Measurements from ENCODE around the gene NSMCE1.
A peak's percentile ranks its signal among the peaks of the same experiment; 100 is the strongest.

NSMCE1 gene

GRCh38 chr16:27189335-27189972 lies 79.1 kb downstream of the NSMCE1 start:
- DNase-seq: no peak

DNA sequence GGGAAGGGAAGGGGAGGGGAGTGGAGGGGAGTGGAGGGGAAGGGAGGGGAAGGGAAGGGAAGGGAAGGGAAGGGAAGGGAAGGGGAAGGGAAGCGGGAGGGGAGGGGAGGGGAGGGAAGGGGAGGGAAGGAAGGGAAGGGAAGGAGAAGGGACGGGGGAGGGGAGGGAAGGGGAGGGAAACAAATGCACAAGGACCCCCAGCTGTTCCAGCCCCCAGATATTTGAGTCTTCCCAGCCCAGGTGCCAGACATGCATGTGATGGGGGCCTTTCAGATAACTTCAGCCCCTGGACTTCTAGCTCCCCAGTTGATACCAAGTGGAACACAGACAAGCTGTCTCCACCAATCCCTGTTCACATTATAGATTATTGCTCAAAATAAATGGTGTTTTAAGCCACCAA lies 79.9 kb downstream of the NSMCE1 start:
- DNase-seq: no peak

DNA sequence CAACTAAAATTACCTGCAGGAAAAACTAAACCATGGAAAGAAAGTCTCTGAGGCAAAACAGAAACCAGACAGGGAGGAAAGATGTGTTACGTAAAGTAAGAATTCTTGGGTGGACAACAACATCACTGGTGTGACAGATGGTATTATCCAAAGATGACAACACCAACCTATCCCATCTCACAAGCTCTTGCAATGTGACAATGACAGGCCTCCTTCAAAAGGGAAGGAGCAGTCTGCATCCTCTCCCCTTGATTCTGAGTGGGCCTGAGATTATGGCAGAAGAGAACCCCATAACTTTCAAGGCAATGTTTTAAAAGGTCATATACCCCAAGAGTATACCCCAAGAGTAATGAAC lies 82.8 kb downstream of the NSMCE1 start:
- no peak for DNase-seq

- DNase-seq: peak; percentile 6
These were observed 85.6 kb downstream of the NSMCE1 start for GRCh38 chr16:27182906-27183405.

DNA sequence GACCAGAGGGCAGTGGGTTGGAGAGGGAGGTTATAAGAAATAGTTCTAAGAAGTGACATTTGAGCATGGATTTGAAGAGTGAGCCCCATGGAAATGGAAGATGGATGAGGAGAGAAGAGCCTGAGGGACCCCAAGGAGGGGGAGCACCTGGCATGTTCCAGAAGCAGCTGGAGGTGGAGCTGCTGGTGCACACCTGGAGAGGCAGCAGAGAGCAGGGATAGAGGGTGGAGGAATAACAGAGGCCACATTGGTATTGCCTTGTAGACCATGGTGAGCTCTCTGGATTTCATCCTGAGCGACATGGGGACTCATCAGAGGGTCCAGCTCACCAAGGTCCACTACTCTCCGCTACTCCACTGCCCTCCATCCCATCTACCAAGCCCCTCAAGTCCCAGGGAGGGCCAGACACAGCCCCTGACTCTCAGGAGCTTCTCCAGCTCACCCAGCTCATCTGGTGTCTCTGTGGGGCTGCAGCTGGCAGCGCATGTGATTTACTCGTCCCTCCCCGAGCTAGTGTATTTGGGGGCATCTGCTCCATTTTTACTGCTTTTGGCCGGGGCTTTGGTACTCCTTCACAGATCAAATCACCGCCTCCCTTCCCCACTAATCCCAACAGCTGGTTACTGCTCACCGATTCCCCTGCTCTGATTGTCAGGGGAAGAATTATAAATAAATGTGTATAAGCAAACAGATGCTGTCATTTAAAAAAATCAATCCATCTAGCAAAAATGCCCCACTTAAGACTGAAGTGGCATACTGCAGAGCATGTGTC lies 87.4 kb downstream of the NSMCE1 start:
- peak; percentile 85 for DNase-seq

- peak; percentile 68 for DNase-seq
These were observed 89.0 kb downstream of the NSMCE1 start for GRCh38 chr16:27179500-27180072.

DNA sequence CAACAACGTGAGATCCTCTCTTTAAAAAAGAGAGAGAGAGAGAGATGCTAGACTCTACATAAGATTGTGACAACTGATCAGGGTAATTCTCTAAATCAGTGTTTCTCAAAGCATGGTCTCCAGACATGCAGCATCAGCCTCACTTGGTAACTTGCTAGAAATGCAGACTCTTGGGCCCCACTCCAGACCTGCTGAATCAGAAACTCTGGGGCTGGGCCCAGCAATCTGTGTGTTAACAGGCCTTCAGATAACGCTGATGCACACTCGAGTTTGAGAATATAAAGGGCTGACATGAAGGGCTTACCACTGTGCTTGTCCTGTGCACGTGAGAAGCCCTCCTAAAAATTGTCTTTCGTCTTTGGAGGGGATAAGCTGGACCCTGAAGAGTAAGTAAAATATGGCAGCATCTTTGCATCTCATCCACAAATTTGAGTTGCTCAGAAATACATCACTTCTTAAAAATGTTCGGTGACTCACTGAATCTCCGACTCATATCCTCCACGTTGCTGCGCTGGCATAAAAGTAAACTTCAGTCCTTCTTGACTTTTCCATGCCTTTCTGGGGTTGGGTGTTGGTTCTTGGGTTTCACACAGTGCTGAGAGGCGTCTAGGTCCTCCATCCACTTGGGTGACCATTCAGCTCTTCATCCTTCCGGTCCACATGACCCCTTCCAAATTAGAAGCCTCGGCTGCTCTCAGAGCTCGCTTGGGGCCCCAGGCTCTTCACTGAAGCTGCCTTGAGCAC lies 91.4 kb downstream of the NSMCE1 start:
- DNase-seq: no peak

DNA sequence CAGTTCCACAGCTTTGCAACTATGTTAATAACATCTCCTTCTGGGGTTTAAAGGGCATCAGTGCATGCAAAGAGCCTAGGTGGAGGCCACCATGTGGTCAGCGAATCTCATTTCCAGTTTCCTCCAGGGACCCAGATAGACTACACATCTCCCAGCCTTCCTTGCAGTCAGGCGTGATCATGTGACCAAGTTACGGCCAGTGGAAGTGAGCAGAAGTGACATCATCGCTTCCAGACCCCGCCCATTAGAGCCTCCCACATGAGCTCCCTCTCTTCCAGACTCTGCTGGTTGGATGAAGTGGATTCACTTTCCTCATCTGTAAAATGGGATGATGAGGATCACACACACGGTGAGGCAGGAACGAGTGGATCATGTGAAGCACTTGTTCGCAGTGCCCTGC lies 92.7 kb downstream of the NSMCE1 start:
- DNase-seq: no peak
